ENCODE data around the gene CD207.

GRCh38 chr2:70797506-70797905 is 38.1 kb downstream of the CD207 start:
- no peak for TF ChIP-seq CTCF (conservative IDR thresholded peaks at IDR 0.05; ENCODE audit: low read depth, low read length)
- TF ChIP-seq EZH2 (IDR thresholded peaks at IDR 0.05; ENCODE audit: low read length, unreplicated experiment): no peak
